G401 (cell line): Measurements from ENCODE around the gene FAHD1. TPM values are rescaled to one million over a fixed set of nuclear protein-coding genes. Genes with fewer than 3 reads are reported as not detected.

ENCODE experiments used
- DNase-seq: peaks from one replicate; pipeline ENCODE4 v3.0.0-alpha.2; 2015; ENCODE audit warnings: low spot score
- in situ Hi-C: cut with HindIII; loops from 2 replicates; pipeline ENCODE4 v1.10.0; 2016; ENCODE audit warnings: low sequenced_read_pairs, mixed read lengths
- total RNA-seq: library from RNA; depleted of rRNA; stranded (reverse); fragments of >200 nt; shearing (Covaris generic); gene quantifications from 2 replicates; pipeline ENCODE4 v1.2.3, GENCODE V29; 2014

The FAHD1 gene
- total RNA-seq, 1 experiment from 2014 or later = 63.5 TPM

DNA sequence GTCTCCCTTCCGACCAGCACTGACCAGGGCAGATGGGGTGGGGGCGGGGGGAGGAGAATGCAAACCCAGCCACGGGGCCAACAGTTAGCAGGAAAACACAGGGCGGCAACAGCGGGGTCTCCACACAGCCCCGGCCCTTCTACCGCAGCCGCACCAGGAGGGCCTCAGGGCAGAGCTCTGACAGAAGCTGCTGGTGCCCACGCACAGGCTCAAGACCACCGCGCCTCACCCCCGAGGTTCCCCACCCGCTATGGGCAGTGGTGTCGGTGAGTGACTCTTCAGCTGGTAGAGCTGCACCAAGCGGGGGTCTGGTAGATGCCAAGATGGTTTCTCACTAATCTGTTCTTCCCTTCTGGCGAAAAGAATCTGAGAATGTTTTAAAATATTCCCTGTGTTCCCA is 16.5 kb upstream of the FAHD1 start:
- DNase-seq = no peak
- in situ Hi-C loops = no loop called here

DNA sequence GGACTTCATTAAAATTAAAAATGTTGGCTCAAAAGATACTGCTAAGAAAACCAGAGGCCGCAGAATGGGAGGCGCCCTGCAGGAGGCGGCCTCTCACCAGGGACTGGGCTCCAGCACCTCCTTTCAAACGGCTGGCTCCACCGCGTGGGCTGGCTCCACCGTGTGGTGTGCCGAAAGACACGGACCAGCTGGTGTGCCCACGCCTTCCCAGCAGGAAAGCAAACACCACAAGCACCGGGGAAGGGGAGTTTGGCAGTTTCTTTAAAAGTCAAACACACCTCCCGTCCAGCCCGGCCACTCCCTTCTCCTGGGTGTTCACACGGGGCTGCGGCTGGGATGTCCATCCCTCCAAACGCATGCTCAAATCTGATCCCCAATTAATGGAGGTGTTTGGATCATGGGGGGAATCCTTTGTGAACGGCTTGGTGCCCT is 14.3 kb upstream of the FAHD1 start:
- in situ Hi-C loops = no loop called here
- DNase-seq = peak; percentile 67

DNA sequence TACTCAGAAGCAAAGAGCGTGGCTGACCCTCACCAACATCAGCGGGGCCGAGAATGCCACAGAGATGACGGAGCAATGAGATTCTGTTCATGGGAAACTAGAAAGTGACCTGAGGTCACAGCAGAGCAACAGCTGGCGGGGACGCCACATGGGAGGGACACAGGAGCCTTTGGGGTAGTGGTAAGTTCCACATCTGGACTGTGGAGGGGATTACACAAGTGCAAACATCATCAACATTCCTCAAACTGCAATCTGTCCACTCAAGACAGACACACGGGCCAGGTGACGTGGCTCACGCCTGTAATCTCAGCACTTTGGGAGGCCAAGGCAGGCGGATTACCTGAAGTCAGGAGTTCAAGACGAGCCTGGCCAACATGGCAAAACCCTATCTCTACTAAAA is 11.5 kb upstream of the FAHD1 start:
- in situ Hi-C loops = no loop called here
- no peak for DNase-seq

- no peak for DNase-seq
- in situ Hi-C loops = no loop called here
These were observed 10.4 kb upstream of the FAHD1 start for GRCh38 chr16:1816396-1817275.

GRCh38 chr16:1817276-1817589 is 9.8 kb upstream of the FAHD1 start:
- in situ Hi-C loops = no loop called here
- DNase-seq = no peak

GRCh38 chr16:1817716-1818115 is 9.3 kb upstream of the FAHD1 start:
- DNase-seq = no peak
- in situ Hi-C loops = no loop called here

GRCh38 chr16:1818204-1818872 is 8.7 kb upstream of the FAHD1 start:
- in situ Hi-C loops = no loop called here

DNA sequence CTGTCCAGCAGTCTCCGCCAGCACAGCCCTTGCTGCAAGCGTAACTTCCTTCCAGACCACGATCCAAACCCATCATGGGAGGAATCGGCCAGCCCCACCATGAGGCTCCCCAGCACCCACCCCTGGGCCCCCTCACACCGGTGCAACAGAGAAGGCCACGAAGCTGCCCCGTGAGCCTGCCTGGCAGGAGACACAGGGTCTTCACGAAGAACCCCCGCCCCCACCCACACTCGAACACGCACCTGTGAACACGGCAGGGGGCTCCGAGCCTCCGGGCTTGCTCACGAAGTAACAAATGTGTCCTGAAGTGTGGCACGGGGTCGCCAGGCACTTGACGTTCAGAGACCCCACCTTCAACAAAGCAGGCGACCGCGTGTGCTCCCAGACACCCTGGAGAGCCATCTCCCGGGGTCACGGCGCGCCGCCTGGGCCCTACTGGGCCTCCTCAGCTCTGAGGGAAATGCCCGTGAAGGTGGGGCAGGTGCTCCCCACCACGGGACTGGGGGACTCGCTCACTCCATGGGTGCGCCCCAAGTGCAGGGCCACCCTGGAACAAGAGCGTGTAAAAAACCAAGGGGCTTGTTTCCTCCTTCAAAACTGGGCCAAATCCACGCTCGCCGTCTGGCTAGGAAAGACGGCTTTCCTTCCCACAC is 8.0 kb upstream of the FAHD1 start:
- DNase-seq = peak; percentile 30
- in situ Hi-C loops = no loop called here

More at GRCh38 chr16:1818204-1818872, 8.7 kb upstream of the FAHD1 start:
- no peak for DNase-seq

DNA sequence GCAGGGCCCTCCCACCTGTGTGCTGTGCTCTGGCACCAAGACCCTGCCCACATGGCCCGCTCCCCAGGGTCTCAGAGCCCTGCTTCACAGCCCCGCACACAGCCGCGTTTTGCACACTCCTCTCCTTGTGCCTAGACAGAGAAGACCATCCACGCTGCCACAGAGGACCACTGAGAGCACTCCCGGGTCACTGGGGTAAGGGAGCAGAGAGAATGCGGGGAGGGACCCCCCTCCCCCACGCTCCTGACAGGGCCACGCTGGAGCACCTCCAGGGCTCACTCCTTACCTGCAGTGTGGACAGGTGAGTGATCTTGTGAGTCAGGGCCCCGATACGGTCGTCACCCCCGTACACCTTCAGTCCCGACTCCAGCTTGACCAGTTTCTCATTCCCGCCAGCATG is 7.4 kb upstream of the FAHD1 start:
- in situ Hi-C loops = no loop called here
- no peak for DNase-seq

GRCh38 chr16:1820096-1820945 is 6.7 kb upstream of the FAHD1 start:
- no peak for DNase-seq
- in situ Hi-C loops = no loop called here

- DNase-seq = no peak
- in situ Hi-C loops = no loop called here
These were observed 6.1 kb upstream of the FAHD1 start for GRCh38 chr16:1820946-1821290.

DNA sequence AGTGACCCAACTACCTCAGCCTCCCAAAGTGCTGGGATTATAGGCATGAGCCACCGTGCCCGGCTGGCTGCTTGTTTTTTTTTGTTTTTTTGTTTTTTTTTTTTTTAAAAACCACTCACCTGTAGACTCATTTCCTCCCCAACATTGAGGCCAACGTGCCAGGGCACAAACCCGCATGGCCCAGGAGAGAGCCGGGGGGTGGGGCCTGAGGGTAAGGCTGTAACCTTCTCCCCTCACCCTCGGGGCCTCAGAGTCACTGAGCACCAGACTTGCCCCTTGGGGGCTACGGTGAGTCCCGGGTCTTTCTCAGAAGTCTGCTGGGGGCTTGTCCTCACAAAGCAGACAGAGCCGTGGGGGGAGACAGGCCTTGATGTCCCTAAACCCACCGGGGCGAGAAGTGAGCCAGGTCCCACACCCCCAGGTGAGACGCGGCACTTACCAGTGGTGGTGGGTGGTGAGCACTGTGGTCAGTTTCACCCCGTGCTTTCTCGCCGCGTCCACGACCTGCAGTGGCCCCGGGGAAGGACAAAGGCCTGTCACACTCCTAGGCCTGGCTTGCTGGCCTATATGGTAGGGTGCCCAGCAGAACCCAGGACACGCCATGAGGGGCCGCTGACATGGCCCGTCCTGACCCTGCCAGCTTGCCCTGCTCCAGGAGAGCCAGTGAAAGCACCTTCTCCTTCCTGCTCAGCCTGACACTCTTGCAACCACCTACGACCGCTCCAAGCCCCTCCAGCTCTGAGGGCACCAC is 5.0 kb upstream of the FAHD1 start:
- in situ Hi-C loops = no loop called here
- DNase-seq = no peak

GRCh38 chr16:1822801-1823200 is 4.2 kb upstream of the FAHD1 start:
- in situ Hi-C loops = no loop called here
- DNase-seq = no peak

DNA sequence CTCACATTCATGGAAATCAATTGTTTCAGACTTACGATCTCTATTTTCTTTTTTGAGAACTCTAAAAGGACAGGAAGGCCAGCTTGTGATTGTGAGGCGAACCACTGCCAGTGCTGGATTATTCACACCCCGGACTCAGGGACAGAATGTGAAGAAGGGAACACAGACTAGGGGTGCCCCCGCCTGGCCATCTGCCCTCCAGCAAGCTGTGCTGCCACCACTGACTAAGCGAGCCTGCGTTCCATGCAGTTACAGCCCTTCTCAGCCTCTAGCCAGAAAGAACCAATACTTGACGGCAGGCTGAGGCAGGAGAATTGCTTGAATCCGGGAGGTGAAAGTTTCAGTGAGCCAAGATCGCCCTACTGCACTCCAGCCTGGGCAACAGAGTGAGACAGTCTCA is 3.2 kb upstream of the FAHD1 start:
- in situ Hi-C loops = no loop called here
- DNase-seq = peak; percentile 82

DNA sequence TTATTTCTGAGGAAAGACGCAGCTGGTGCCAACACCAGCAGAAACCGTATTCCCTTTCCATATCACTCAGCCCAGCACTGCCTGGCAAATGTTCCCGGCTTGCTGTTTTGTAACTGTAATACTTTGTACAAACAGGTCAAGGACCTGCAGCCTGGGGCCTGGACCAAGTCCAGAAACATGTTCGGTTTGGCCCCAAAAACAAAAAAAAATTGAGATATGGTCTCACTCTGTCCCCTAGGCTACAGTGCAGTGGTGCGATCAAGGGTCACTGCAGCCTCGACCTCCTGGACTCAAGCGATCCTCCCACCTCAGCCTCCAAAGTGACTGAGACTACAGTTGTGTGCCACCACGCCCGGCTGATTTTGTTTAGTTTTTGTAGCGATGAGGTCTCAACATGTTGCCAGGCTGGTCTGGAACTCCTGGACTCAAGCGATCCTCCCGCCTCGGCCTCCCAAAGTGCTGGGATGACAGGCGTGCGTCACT is 1.6 kb upstream of the FAHD1 start:
- in situ Hi-C loops = no loop called here
- no peak for DNase-seq

- in situ Hi-C loops = no loop called here
- DNase-seq = peak; percentile 56
These were observed 929 bp upstream of the FAHD1 start for GRCh38 chr16:1825864-1826690.

GRCh38 chr16:1828645-1829410 is 1.8 kb downstream of the FAHD1 start:
- in situ Hi-C loops = no loop called here
- no peak for DNase-seq
